ENCODE data around the gene VEGFB. TPM values are rescaled to one million over a fixed set of nuclear protein-coding genes. Genes with fewer than 3 reads are reported as not detected.

VEGFB gene
- total RNA-seq, 6 experiments from 2014 or later, result 7.5 to 33.2 (median 16.6) TPM

GRCh38 chr11:64285885-64286800 is 51.8 kb downstream of the VEGFB start:
- Histone ChIP-seq H3K9me3 (no peaks in the 10 kb centered on the region), H3K4me3 (peak overlapping the region; percentile 65 to 96 (median 93)), H3K4me1 (peaks cover 0 to 12% (median 6%) of the 10 kb centered on the region in 4 donors), H3K27ac (peak overlapping the region; percentile 68 to 95 (median 83)), H3K36me3 (no peaks in the 10 kb centered on the region), H3K27me3 (no peaks in the 10 kb centered on the region)
- ATAC-seq, result peak in 3 of 4 donors; percentile 19 to 40 (median 35)
- intact Hi-C loops (cut with DNase I), result no loop called here
- 33% methylated on average over 21 of the region's 40 CpGs for WGBS (ENCODE audit: insufficient coverage, low coverage, low lambda C conversion rate, missing lambda C conversion rate)
- TF ChIP-seq CTCF (IDR thresholded peaks at IDR 0.05), result peak in 1 of 4 donors; percentile 20
- no peak for TF ChIP-seq POLR2A (IDR thresholded peaks at IDR 0.05)
- DNase-seq, result peak; percentile 74 to 80 (median 80)

GRCh38 chr11:64286801-64287159 is 52.4 kb downstream of the VEGFB start:
- Histone ChIP-seq H3K9me3 (no peaks in the 10 kb centered on the region), H3K4me3 (no peak overlapping the region), H3K36me3 (no peaks in the 10 kb centered on the region), H3K27ac (no peak overlapping the region), H3K27me3 (no peaks in the 10 kb centered on the region), H3K4me1 (peaks cover 0 to 18% (median 6%) of the 10 kb centered on the region in 4 donors)
- TF ChIP-seq CTCF (IDR thresholded peaks at IDR 0.05) (no peak), POLR2A (IDR thresholded peaks at IDR 0.05) (no peak)
- ATAC-seq (no peak), DNase-seq (no peak)
- WGBS (ENCODE audit: insufficient coverage, low coverage, low lambda C conversion rate, missing lambda C conversion rate), result 69% methylated on average over 2 of the region's 9 CpGs
- intact Hi-C loops (cut with DNase I), result no loop called here

GRCh38 chr11:64287676-64288352 is 53.4 kb downstream of the VEGFB start:
- Histone ChIP-seq H3K4me1 (peaks cover 0 to 24% (median 6%) of the 10 kb centered on the region in 4 donors), H3K36me3 (no peaks in the 10 kb centered on the region), H3K27ac (no peak overlapping the region), H3K9me3 (no peaks in the 10 kb centered on the region), H3K4me3 (no peak overlapping the region), H3K27me3 (peaks cover 0 to 4% of the 10 kb centered on the region in 2 donors)
- 91% methylated on average over 6 of the region's 33 CpGs for WGBS (ENCODE audit: insufficient coverage, low coverage, low lambda C conversion rate, missing lambda C conversion rate)
- intact Hi-C loops (cut with DNase I), result no loop called here
- ATAC-seq, result no peak
- no peak for DNase-seq
- TF ChIP-seq POLR2A (IDR thresholded peaks at IDR 0.05), result no peak
- TF ChIP-seq CTCF (IDR thresholded peaks at IDR 0.05), result no peak

- TF ChIP-seq POLR2A (IDR thresholded peaks at IDR 0.05) (no peak), CTCF (IDR thresholded peaks at IDR 0.05) (no peak)
- WGBS (ENCODE audit: insufficient coverage, low coverage, low lambda C conversion rate, missing lambda C conversion rate), result no CpG with 5 or more reads among the region's 9 CpGs
These were observed 54.0 kb downstream of the VEGFB start for GRCh38 chr11:64288353-64288750.

More at GRCh38 chr11:64288353-64288750, 54.0 kb downstream of the VEGFB start:
- no peak overlapping the region for H3K27ac ChIP-seq
- intact Hi-C loops (cut with DNase I), result no loop called here
- ATAC-seq (no peak), DNase-seq (no peak)
- H3K9me3 ChIP-seq, result no peaks in the 10 kb centered on the region
- H3K4me3 ChIP-seq, result no peak overlapping the region
- H3K4me1 ChIP-seq, result peaks cover 0 to 24% (median 6%) of the 10 kb centered on the region in 4 donors
- peaks cover 0 to 5% of the 10 kb centered on the region in 2 donors for H3K27me3 ChIP-seq
- H3K36me3 ChIP-seq, result no peaks in the 10 kb centered on the region

Other genes with a start within 250 kb of the VEGFB start
- 10 to 100 TPM; 23.2 to 35.3 (median 24.7) TPM for gene OTUB1, start 248.1 kb upstream of the VEGFB start, total RNA-seq
- gene FLRT1, start 198.7 kb upstream of the VEGFB start, total RNA-seq, result under 1 TPM in 1 of 6 experiments, not detected in 5; 0.12 TPM
- 100 to 1,000 TPM in 1 of 6 experiments, 10 to 100 TPM in 5; 12.3 to 219 (median 27.8) TPM for gene MACROD1, start 68.5 kb upstream of the VEGFB start, total RNA-seq
- 100 to 1,000 TPM in 1 of 6 experiments, 10 to 100 TPM in 5; 27.6 to 110 (median 59.4) TPM for gene STIP1, start 48.4 kb upstream of the VEGFB start, total RNA-seq
- gene FERMT3, start 27.9 kb upstream of the VEGFB start, total RNA-seq, result 10 to 100 TPM in 1 of 6 experiments, 1 to 10 TPM in 5; 5.1 to 17.3 (median 8.1) TPM
- gene TRPT1, start 8.4 kb upstream of the VEGFB start, total RNA-seq, result 10 to 100 TPM; 13.5 to 29.6 (median 18.9) TPM
- gene NUDT22, start 8.3 kb upstream of the VEGFB start, total RNA-seq, result 10 to 100 TPM; 23.2 to 46.7 (median 32.1) TPM
- gene DNAJC4, start 4.0 kb upstream of the VEGFB start, total RNA-seq, result 10 to 100 TPM; 14.6 to 27.6 (median 21.4) TPM
- gene FKBP2, start 6.5 kb downstream of the VEGFB start, total RNA-seq, result 100 to 1,000 TPM in 1 of 6 experiments, 10 to 100 TPM in 5; 49.4 to 108 (median 66.7) TPM
- gene PPP1R14B, start 12.4 kb downstream of the VEGFB start, total RNA-seq, result 10 to 100 TPM; 34.1 to 90.3 (median 49.7) TPM
- 1 to 10 TPM; 5.4 to 8.0 (median 6.7) TPM for gene PLCB3, start 16.9 kb downstream of the VEGFB start, total RNA-seq
- 10 to 100 TPM; 22.0 to 53.8 (median 26.0) TPM for gene BAD, start 50.1 kb downstream of the VEGFB start, total RNA-seq
- gene GPR137, start 51.3 kb downstream of the VEGFB start, total RNA-seq, result 10 to 100 TPM; 13.0 to 21.9 (median 17.8) TPM
- not detected for gene KCNK4, start 56.7 kb downstream of the VEGFB start, total RNA-seq
- not detected for gene CATSPERZ, start 65.8 kb downstream of the VEGFB start, total RNA-seq
- gene ESRRA, start 70.9 kb downstream of the VEGFB start, total RNA-seq, result 10 to 100 TPM; 28.5 to 82.6 (median 47.7) TPM
- gene TRMT112, start 83.0 kb downstream of the VEGFB start, total RNA-seq, result 100 to 1,000 TPM in 2 of 6 experiments, 10 to 100 TPM in 4; 58.0 to 122 (median 85.3) TPM
- gene PRDX5, start 83.5 kb downstream of the VEGFB start, total RNA-seq, result 100 to 1,000 TPM in 2 of 6 experiments, 10 to 100 TPM in 4; 84.0 to 172 (median 89.3) TPM
- 10 to 100 TPM in 1 of 6 experiments, 1 to 10 TPM in 5; 2.4 to 10.6 (median 4.9) TPM for gene CCDC88B, start 105.6 kb downstream of the VEGFB start, total RNA-seq
- gene RPS6KA4, start 124.6 kb downstream of the VEGFB start, total RNA-seq, result 10 to 100 TPM in 3 of 6 experiments, 1 to 10 TPM in 3; 6.6 to 17.9 (median 10.3) TPM